B cell (primary cell): Measurements from ENCODE around the gene SCUBE1.

Experiments
- EZH2 ChIP-seq: IDR thresholded peaks from 2 replicates; pipeline ENCODE4 v1.6.1; 2012; ENCODE audit warnings: borderline replicate concordance, low read depth, mild to moderate bottlenecking, moderate library complexity, low read length; ENCODE audit not compliant: insufficient read depth, poor library complexity, severe bottlenecking
- TF ChIP-seq, protein P1 (sequence below): fragments of 200-600 bp; IDR thresholded peaks from one replicate; pipeline ENCODE4 v1.8.0; 2022; ENCODE audit warnings: antibody characterized with exemption, mild to moderate bottlenecking

DNA sequence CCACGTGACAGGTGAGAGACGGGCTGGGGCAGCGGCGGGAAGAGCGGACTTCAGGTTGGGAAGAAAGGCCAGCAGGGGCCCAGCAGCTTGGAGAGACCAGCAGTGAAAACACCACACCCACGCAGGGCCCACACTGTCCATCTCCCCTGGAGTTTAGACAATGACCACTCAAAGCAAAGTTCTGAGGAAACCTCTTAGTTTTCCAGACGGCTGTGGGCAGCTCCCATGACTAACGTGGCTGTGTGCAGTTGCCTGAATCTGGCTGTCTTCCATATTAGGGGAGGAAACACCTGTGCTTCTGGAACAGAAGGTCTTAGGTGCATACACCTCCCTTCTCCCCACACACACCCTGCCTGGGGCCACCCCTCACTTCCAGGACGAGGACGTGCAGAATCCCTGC, 85.6 kb downstream of the SCUBE1 start:
- TF ChIP-seq, protein P1, sequence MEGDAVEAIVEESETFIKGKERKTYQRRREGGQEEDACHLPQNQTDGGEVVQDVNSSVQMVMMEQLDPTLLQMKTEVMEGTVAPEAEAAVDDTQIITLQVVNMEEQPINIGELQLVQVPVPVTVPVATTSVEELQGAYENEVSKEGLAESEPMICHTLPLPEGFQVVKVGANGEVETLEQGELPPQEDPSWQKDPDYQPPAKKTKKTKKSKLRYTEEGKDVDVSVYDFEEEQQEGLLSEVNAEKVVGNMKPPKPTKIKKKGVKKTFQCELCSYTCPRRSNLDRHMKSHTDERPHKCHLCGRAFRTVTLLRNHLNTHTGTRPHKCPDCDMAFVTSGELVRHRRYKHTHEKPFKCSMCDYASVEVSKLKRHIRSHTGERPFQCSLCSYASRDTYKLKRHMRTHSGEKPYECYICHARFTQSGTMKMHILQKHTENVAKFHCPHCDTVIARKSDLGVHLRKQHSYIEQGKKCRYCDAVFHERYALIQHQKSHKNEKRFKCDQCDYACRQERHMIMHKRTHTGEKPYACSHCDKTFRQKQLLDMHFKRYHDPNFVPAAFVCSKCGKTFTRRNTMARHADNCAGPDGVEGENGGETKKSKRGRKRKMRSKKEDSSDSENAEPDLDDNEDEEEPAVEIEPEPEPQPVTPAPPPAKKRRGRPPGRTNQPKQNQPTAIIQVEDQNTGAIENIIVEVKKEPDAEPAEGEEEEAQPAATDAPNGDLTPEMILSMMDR, result no peak
- no peak for TF ChIP-seq EZH2
